Vagina (tissue), 2 donors: Measurements from ENCODE around the gene ERAL1. TPM values are rescaled to one million over a fixed set of nuclear protein-coding genes. Genes with fewer than 3 reads are reported as not detected.
"Not testable (repeated sequence)": the region's sequence is repeated elsewhere in the genome, so short reads cannot be mapped to it uniquely, and the experiment has no call there.

Experiments used
- DNase-seq, 2 donors: peaks; one replicate each; pipeline ENCODE4 v3.0.0-alpha.2; 2017; ENCODE audit errors: extremely low spot score in 2 of 2
- H3K27ac ChIP-seq: fragments of 200-600 bp; sonication (generic); one replicate; pipeline ENCODE4 v1.5.1; 2019
- H3K27me3 ChIP-seq: fragments of 200-600 bp; sonication (generic); one replicate; pipeline ENCODE4 v1.5.1; 2019
- H3K36me3 ChIP-seq, 2 donors: fragments of 200-600 bp; sonication (generic); one replicate each; pipeline ENCODE4 v1.5.1; 2017 to 2019
- H3K4me1 ChIP-seq: fragments of 200-600 bp; sonication (generic); one replicate; pipeline ENCODE4 v1.5.1; 2019
- H3K4me3 ChIP-seq, 2 donors: fragments of 200-600 bp; sonication (generic); 1 replicate in 1 of 2; 2 replicates in 1 of 2; pipeline ENCODE4 v1.5.1; 2016 to 2019
- H3K9me3 ChIP-seq: fragments of 200-600 bp; sonication (generic); one replicate; pipeline ENCODE4 v1.5.1; 2019
- CTCF ChIP-seq, 3 experiments: fragments of 450-650 bp in 2 of 3; fragments of 200-600 bp in 1 of 3; sonication (generic) in 1 of 3; IDR thresholded peaks; one replicate each; pipeline ENCODE4 v1.5.1; 2017 to 2019; ENCODE audit warnings: antibody characterized with exemption in 3 of 3, mild to moderate bottlenecking in 2 of 3, moderate library complexity in 2 of 3
- POLR2A ChIP-seq, 2 donors: fragments of 450-650 bp; IDR thresholded peaks; one replicate each; pipeline ENCODE4 v1.6.1; 2017; ENCODE audit warnings: antibody characterized with exemption in 2 of 2, mild to moderate bottlenecking in 2 of 2, moderate library complexity in 2 of 2
- POLR2AphosphoS5 ChIP-seq, 2 donors: sonication (generic); formaldehyde crosslinking; IDR thresholded peaks; one replicate each; pipeline ENCODE4 v1.9.0; 2017; ENCODE audit warnings: antibody characterized with exemption in 2 of 2, mild to moderate bottlenecking in 2 of 2, low read depth in 1 of 2; ENCODE audit not compliant: insufficient read depth in 1 of 2
- intact Hi-C: fragments of 100-400 bp; cut with DNase I; formaldehyde crosslinking; loops from one replicate; pipeline ENCODE4 v1.15.1; 2023
- total RNA-seq: library from RNA; depleted of rRNA; stranded (reverse); fragments of >200 nt; gene quantifications from one replicate; pipeline ENCODE4 v1.2.3, GENCODE V29; 2016

Gene ERAL1
- total RNA-seq, 1 donor from 2014 or later, result 44.9 TPM

- Histone ChIP-seq H3K36me3 (peaks cover 0 to 23% of the 10 kb centered on the region in 2 donors), H3K9me3 (no peaks in the 10 kb centered on the region), H3K4me1 (peaks cover 26% of the 10 kb centered on the region), H3K27ac (no peak overlapping the region), H3K27me3 (no peaks in the 10 kb centered on the region), H3K4me3 (no peak overlapping the region)
- no peak for DNase-seq
- intact Hi-C loops, result no loop called here
- TF ChIP-seq POLR2A (IDR thresholded peaks at IDR 0.05) (no peak), CTCF (IDR thresholded peaks at IDR 0.05) (no peak), POLR2AphosphoS5 (IDR thresholded peaks at IDR 0.05; ENCODE audit: insufficient read depth in 1 of 2, low read depth in 1 of 2) (no peak)
Observed at GRCh38 chr17:28888832-28889231, 34.0 kb downstream of the ERAL1 start.

- no peak for DNase-seq
- Histone ChIP-seq H3K27me3 (no peaks in the 10 kb centered on the region), H3K9me3 (no peaks in the 10 kb centered on the region), H3K4me3 (no peak overlapping the region), H3K4me1 (peaks cover 38% of the 10 kb centered on the region), H3K36me3 (peaks cover 0 to 14% of the 10 kb centered on the region in 2 donors), H3K27ac (no peak overlapping the region)
- intact Hi-C loops, result no loop called here
- no peak for TF ChIP-seq POLR2AphosphoS5 (IDR thresholded peaks at IDR 0.05; ENCODE audit: insufficient read depth in 1 of 2, low read depth in 1 of 2)
- TF ChIP-seq CTCF (IDR thresholded peaks at IDR 0.05), result no peak
- TF ChIP-seq POLR2A (IDR thresholded peaks at IDR 0.05), result no peak
Observed at GRCh38 chr17:28889996-28890395, 35.2 kb downstream of the ERAL1 start.

GRCh38 chr17:28891201-28891600, 36.4 kb downstream of the ERAL1 start:
- DNase-seq, result no peak
- H3K27ac ChIP-seq, result no peak overlapping the region
- no peaks in the 10 kb centered on the region for H3K27me3 ChIP-seq
- TF ChIP-seq POLR2AphosphoS5 (IDR thresholded peaks at IDR 0.05; ENCODE audit: insufficient read depth in 1 of 2, low read depth in 1 of 2) (no peak), POLR2A (IDR thresholded peaks at IDR 0.05) (no peak), CTCF (IDR thresholded peaks at IDR 0.05) (no peak)
- peaks cover 0 to 6% of the 10 kb centered on the region in 2 donors for H3K36me3 ChIP-seq
- H3K4me1 ChIP-seq, result peaks cover 50% of the 10 kb centered on the region
- H3K9me3 ChIP-seq, result no peaks in the 10 kb centered on the region
- intact Hi-C loops, result no loop called here
- H3K4me3 ChIP-seq, result no peak overlapping the region

GRCh38 chr17:28892024-28892423, 37.2 kb downstream of the ERAL1 start:
- Histone ChIP-seq H3K4me3 (no peak overlapping the region), H3K4me1 (peaks cover 56% of the 10 kb centered on the region), H3K9me3 (no peaks in the 10 kb centered on the region), H3K27ac (no peak overlapping the region), H3K27me3 (no peaks in the 10 kb centered on the region), H3K36me3 (peaks cover 0 to 6% of the 10 kb centered on the region in 2 donors)
- TF ChIP-seq CTCF (IDR thresholded peaks at IDR 0.05) (no peak), POLR2AphosphoS5 (IDR thresholded peaks at IDR 0.05; ENCODE audit: insufficient read depth in 1 of 2, low read depth in 1 of 2) (no peak), POLR2A (IDR thresholded peaks at IDR 0.05) (no peak)
- DNase-seq, result no peak
- intact Hi-C loops, result no loop called here

- H3K27ac ChIP-seq, result peak overlapping the region; percentile 27
- DNase-seq, intact Hi-C loops, H3K27me3 ChIP-seq, H3K9me3 ChIP-seq, H3K36me3 ChIP-seq, H3K4me3 ChIP-seq: not testable (repeated sequence)
- peaks cover 65% of the 10 kb centered on the region for H3K4me1 ChIP-seq
Observed at GRCh38 chr17:28893248-28894183, 38.7 kb downstream of the ERAL1 start.
